MCF 10A (cell line): ENCODE measurements around the gene GPX6. TPM values are rescaled to one million over a fixed set of nuclear protein-coding genes. Genes with fewer than 3 reads are reported as not detected.
"Not testable (repeated sequence)": the region's sequence is repeated elsewhere in the genome, so short reads cannot be mapped to it uniquely, and the experiment has no call there.

Experiments used
- BruUV-seq: library from RNA; stranded (reverse); fragments of 400-500 nt; replicated peaks from 2 replicates; lab custom pipeline; 2021; lab: Mats Ljungman, UMichigan
- CTCF ChIA-PET: fragments of 300-600 bp; sonication (Branson Sonifier 250); formaldehyde crosslinking; extraction: SDS; loops from one replicate; lab custom pipeline; 2021; ENCODE audit warnings: antibody characterized with exemption, inconsistent platforms; lab: Yijun Ruan, JAX
- POLR2A ChIA-PET: fragments of 300-600, 350-650 bp; sonication (Branson Sonifier 250); formaldehyde crosslinking; extraction: SDS; loops from one replicate; lab custom pipeline; 2020; ENCODE audit warnings: antibody characterized with exemption, inconsistent platforms; lab: Yijun Ruan, JAX
- DNase-seq: peaks from one replicate; pipeline ENCODE4 v3.0.0-alpha.2; 2018; ENCODE audit not compliant: unreplicated experiment
- H3K27ac Mint-ChIP-seq: one replicate; pipeline ENCODE4 v1.8.0; 2022; ENCODE audit warnings: mild to moderate bottlenecking, low read depth, mixed read lengths; ENCODE audit not compliant: unreplicated experiment
- H3K27me3 Mint-ChIP-seq: one replicate; pipeline ENCODE4 v1.8.0; 2022; ENCODE audit warnings: mixed read lengths; ENCODE audit not compliant: insufficient read depth, unreplicated experiment
- H3K36me3 Mint-ChIP-seq: one replicate; pipeline ENCODE4 v1.8.0; 2022; ENCODE audit warnings: mild to moderate bottlenecking, moderate library complexity, mixed read lengths; ENCODE audit not compliant: insufficient read depth, unreplicated experiment
- H3K4me1 Mint-ChIP-seq: one replicate; pipeline ENCODE4 v1.8.0; 2022; ENCODE audit warnings: mixed read lengths; ENCODE audit not compliant: insufficient read depth, unreplicated experiment
- H3K4me3 Mint-ChIP-seq: one replicate; pipeline ENCODE4 v1.8.0; 2022; ENCODE audit warnings: mild to moderate bottlenecking, moderate library complexity, mixed read lengths; ENCODE audit not compliant: unreplicated experiment
- H3K9me3 Mint-ChIP-seq: one replicate; pipeline ENCODE4 v1.8.0; 2022; ENCODE audit warnings: mixed read lengths; ENCODE audit not compliant: unreplicated experiment
- intact Hi-C: fragments of 100-400 bp; cut with micrococcal nuclease; formaldehyde crosslinking; loops from 2 replicates; pipeline ENCODE4 v1.14.1; 2022
- total RNA-seq: library from RNA; stranded (reverse); gene quantifications from 2 replicates; pipeline ENCODE4 v1.2.3, GENCODE V29; 2022
- TF ChIP-seq, protein P1 (sequence below): fragments of 200-600 bp; IDR thresholded peaks from one replicate; pipeline ENCODE4 v1.8.0; 2022; ENCODE audit warnings: antibody characterized with exemption, mild to moderate bottlenecking; ENCODE audit not compliant: unreplicated experiment

The GPX6 gene
- total RNA-seq, 1 experiment from 2014 or later = not detected

DNA sequence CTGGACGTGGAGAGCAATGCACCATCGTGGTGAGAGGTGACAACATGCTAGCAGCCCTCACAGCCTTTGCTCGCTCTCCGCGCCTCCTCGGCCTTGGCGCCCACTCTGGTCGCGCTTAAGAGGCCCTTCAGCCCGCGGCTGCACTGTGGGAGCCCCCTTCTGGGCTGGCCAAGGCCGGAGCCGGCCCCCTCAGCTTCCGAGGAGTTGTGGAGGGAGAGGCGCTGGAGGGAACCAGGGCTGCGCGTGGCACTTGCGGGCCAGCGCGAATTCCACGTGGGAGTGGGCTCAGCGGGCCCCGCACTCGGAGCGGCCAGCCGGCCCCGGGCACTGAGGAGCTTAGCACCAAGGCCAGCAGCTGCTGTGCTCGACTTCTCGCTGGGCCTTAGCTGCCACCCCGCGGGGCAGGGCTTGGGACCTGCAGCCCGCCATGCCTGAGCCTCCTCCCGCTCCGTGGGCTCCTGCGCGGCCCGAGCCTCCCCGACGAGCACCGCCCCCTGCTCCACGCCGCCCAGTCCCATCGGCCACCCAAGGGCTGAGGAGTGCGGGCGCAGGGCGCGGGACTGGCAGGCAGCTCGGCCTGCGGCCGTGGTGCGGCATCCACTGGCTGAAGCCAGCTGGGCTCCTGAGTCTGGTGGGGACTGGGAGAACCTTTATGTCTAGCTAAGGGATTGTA lies 3.8 kb downstream of the GPX6 start:
- BruUV-seq = no TSS peak
- H3K4me1 Mint-ChIP-seq = no peaks in the 10 kb centered on the region
- H3K4me3 Mint-ChIP-seq = no peak overlapping the region
- H3K36me3 Mint-ChIP-seq = no peaks in the 10 kb centered on the region
- peaks cover 42% of the 10 kb centered on the region for H3K27me3 Mint-ChIP-seq
- no peak overlapping the region for H3K27ac Mint-ChIP-seq
- intact Hi-C loops = no loop called here
- H3K9me3 Mint-ChIP-seq = no peaks in the 10 kb centered on the region
- CTCF ChIA-PET = interaction anchor here (0.6 kb wide), 1 partner anchor 69 kb away, joined by 3 read pairs; no protein-coding TSS in a partner anchor
- POLR2A ChIA-PET = no interaction called here
- TF ChIP-seq, protein P1, sequence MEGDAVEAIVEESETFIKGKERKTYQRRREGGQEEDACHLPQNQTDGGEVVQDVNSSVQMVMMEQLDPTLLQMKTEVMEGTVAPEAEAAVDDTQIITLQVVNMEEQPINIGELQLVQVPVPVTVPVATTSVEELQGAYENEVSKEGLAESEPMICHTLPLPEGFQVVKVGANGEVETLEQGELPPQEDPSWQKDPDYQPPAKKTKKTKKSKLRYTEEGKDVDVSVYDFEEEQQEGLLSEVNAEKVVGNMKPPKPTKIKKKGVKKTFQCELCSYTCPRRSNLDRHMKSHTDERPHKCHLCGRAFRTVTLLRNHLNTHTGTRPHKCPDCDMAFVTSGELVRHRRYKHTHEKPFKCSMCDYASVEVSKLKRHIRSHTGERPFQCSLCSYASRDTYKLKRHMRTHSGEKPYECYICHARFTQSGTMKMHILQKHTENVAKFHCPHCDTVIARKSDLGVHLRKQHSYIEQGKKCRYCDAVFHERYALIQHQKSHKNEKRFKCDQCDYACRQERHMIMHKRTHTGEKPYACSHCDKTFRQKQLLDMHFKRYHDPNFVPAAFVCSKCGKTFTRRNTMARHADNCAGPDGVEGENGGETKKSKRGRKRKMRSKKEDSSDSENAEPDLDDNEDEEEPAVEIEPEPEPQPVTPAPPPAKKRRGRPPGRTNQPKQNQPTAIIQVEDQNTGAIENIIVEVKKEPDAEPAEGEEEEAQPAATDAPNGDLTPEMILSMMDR = no peak
- DNase-seq = no peak

DNA sequence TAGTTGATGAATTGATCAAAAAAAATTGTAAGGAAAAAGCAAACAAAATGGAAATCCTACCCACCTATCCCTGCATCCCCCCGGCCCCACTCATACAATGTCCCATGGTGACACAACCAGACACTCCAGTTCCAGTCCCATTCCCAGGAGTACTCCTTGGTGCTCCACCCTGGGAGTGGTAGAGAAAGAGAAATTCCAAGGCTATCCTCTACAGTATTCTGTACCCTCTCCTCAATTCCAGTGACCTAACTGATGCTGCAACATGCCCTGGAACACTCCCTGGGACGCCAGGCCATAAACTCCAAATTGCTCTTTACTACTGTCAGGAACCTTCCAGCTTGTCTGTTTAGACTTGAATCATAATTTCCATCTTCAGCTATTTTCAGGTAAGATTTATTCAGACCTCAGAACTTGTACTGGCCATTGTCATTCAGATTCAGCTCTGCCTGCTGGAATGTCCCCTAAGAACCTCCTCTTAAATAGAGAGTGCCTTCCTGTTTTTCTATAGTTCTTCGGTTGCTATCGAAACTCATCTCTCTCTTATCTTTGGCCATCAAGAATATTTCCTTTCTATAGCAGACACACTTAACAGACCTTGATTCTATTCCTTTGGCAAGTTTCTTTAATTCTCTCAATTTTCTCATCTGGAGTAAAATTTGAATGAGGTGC lies 8.7 kb downstream of the GPX6 start:
- no peaks in the 10 kb centered on the region for H3K36me3 Mint-ChIP-seq
- TF ChIP-seq, protein P1 = no peak
- no peak for DNase-seq
- POLR2A ChIA-PET = no interaction called here
- H3K4me1 Mint-ChIP-seq = no peaks in the 10 kb centered on the region
- intact Hi-C loops = no loop called here
- H3K9me3 Mint-ChIP-seq = no peaks in the 10 kb centered on the region
- peaks cover 38% of the 10 kb centered on the region for H3K27me3 Mint-ChIP-seq
- CTCF ChIA-PET = interaction anchor here (0.6 kb wide), 1 partner anchor 303 kb away, joined by 3 read pairs; no protein-coding TSS in a partner anchor
- no peak overlapping the region for H3K4me3 Mint-ChIP-seq
- H3K27ac Mint-ChIP-seq = no peak overlapping the region
- BruUV-seq = no TSS peak

DNA sequence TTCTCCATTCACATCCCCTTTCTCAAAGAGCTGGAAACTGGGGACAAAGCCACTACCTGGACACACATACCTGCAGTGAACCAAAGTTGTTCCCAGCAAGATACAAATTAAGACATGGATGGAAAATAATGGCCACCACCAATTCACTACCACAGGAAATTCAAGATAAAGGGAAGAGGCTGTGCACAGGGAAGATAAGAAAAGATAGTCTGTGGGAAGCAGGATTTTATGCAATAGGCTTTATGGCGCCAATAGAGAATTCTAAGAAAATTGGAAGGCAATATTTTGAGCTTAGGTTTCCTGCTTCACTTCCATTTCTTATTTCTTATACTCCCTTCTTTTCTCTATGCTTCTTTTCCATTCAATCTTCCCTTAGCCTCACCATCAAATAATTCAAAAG lies 9.9 kb downstream of the GPX6 start:
- peaks cover 38% of the 10 kb centered on the region for H3K27me3 Mint-ChIP-seq
- H3K27ac Mint-ChIP-seq = no peak overlapping the region
- no peak for DNase-seq
- no peaks in the 10 kb centered on the region for H3K4me1 Mint-ChIP-seq
- TF ChIP-seq, protein P1 = no peak
- ChIA-PET CTCF (interaction anchor here (1.5 kb wide), 1 partner anchor 9 kb away, joined by 3 read pairs; no protein-coding TSS in a partner anchor), POLR2A (no interaction called here)
- H3K36me3 Mint-ChIP-seq = no peaks in the 10 kb centered on the region
- no peak overlapping the region for H3K4me3 Mint-ChIP-seq
- no TSS peak for BruUV-seq
- intact Hi-C loops = no loop called here
- H3K9me3 Mint-ChIP-seq = no peaks in the 10 kb centered on the region

DNA sequence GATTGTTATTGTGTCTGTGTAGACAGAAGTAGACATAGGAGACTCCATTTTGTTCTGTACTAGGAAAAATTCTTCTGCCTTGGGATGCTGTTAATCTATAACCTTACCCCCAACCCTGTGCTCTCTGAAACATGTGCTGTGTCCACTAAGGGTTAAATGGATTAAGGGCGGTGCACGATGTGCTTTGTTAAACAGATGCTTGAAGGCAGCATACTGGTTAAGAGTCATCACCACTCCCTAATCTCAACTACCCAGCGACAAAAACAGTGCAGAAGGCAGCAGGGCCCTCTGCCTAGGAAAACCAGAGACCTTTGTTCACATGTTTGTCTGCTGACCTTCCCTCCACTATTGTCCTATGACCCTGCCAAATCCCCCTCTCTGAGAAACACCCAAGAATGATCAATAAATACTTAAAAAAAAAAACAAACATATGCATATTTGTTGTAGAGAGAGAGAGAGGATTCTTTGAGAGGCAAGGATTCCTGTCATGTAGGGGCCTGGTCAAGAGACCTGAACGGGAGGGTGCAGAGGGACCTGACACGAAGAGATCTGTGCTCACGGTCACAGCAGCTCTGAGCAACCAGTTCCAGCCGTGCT lies 12.8 kb downstream of the GPX6 start:
- H3K4me1 Mint-ChIP-seq, H3K27ac Mint-ChIP-seq, H3K36me3 Mint-ChIP-seq, POLR2A ChIA-PET, CTCF ChIA-PET, H3K4me3 Mint-ChIP-seq, intact Hi-C loops, DNase-seq, BruUV-seq, H3K9me3 Mint-ChIP-seq: not testable (repeated sequence)
- peaks cover 38% of the 10 kb centered on the region for H3K27me3 Mint-ChIP-seq

DNA sequence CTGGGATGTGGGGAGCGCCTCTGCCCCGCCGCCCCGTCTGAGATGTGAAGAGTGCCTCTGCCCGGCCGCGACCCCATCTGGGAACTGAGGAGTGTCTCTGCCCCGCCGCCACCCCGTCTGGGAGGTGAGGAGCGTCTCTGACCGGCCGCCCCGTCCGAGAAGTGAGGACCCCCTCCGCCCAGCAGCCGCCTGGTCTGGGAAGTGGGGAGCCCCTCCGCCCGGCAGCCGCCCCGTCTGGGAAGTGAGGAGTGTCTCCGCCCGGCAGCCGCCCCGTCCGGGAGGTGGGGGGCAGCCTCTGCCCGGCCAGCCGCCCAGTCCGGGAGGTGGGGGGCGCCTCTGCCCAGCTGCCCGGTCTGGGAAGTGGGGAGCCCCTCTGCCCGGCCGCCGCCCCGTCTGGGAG lies 13.5 kb downstream of the GPX6 start:
- H3K9me3 Mint-ChIP-seq, H3K27ac Mint-ChIP-seq, intact Hi-C loops, BruUV-seq, DNase-seq, POLR2A ChIA-PET, H3K4me3 Mint-ChIP-seq, H3K36me3 Mint-ChIP-seq, H3K4me1 Mint-ChIP-seq, CTCF ChIA-PET: not testable (repeated sequence)
- H3K27me3 Mint-ChIP-seq = peaks cover 35% of the 10 kb centered on the region
